GM12878 (cell line): ENCODE measurements around the gene TNFAIP2. TPM values are rescaled to one million over a fixed set of nuclear protein-coding genes. Genes with fewer than 3 reads are reported as not detected.
"Not testable (repeated sequence)": the region's sequence is repeated elsewhere in the genome, so short reads cannot be mapped to it uniquely, and the experiment has no call there.

Experiments used
- ATAC-seq: fragments of 200-7000 bp; cut with Tn5 transposase; 3 replicates; pipeline ENCODE4 v1.9.1; 2020; ENCODE audit warnings: mild to moderate bottlenecking, moderate library complexity
- BruUV-seq: library from RNA; stranded (reverse); fragments of 400-500 nt; replicated peaks from 2 replicates; lab custom pipeline; 2021; lab: Mats Ljungman, UMichigan
- CTCF ChIA-PET: fragments of 300-600 bp; sonication (Branson Sonifier 250); formaldehyde crosslinking; extraction: SDS; loops from one replicate; lab custom pipeline; 2021; ENCODE audit warnings: inconsistent platforms; lab: Yijun Ruan, JAX
- POLR2A ChIA-PET: fragments of 350-600 bp; formaldehyde crosslinking; extraction: SDS; loops from one replicate; lab custom pipeline; 2021; ENCODE audit warnings: inconsistent platforms; lab: Charles Lee
- RAD21 ChIA-PET: fragments of 300-600 bp; sonication (Branson Sonifier 250); formaldehyde crosslinking; loops from one replicate; lab custom pipeline; 2023; ENCODE audit warnings: antibody characterized with exemption; ENCODE audit not compliant: unreplicated experiment; lab: Charles Lee
- SMC1A ChIA-PET: fragments of 300-600 bp; sonication (Branson Sonifier 250); formaldehyde crosslinking; loops from one replicate; lab custom pipeline; 2023; ENCODE audit not compliant: unreplicated experiment, uncharacterized antibody; lab: Charles Lee
- DNase-seq: peaks from one replicate; pipeline ENCODE4 v3.0.0-alpha.2; 2011; ENCODE audit warnings: low read depth, low spot score
- FAIRE-seq: peaks from 3 replicates; lab custom pipeline; 2011; peaks lifted over from hg19 to GRCh38; lab: Jason Lieb, UNC
- H2AFZ ChIP-seq: 2 replicates; pipeline ENCODE4 v1.6.0; 2011; ENCODE audit warnings: low read depth, low read length, control low read depth; ENCODE audit not compliant: control insufficient read depth
- H3K27ac ChIP-seq: 2 replicates; pipeline ENCODE4 v1.5.1; 2011; ENCODE audit warnings: control low read depth; ENCODE audit not compliant: control insufficient read depth, insufficient read depth
- H3K27me3 ChIP-seq, 2 experiments: replicated peaks in 1 of 2; 2 replicates each; pipeline versions ENCODE4 v1.6.0 to v1.6.1; 2011; ENCODE audit warnings: low read length in 1 of 2; ENCODE audit not compliant: control insufficient read depth in 2 of 2, insufficient read depth in 2 of 2
- H3K36me3 ChIP-seq, 2 experiments: 2 replicates each; pipeline ENCODE4 v1.5.1; 2011; ENCODE audit warnings: low read length in 1 of 2; ENCODE audit not compliant: control insufficient read depth in 2 of 2, insufficient read depth in 2 of 2
- H3K4me1 ChIP-seq: 2 replicates; pipeline ENCODE4 v1.6.1; 2011; ENCODE audit warnings: mild to moderate bottlenecking, low read length, moderate library complexity, mixed read lengths; ENCODE audit not compliant: control insufficient read depth, insufficient read depth
- H3K4me2 ChIP-seq: 2 replicates; pipeline ENCODE4 v1.6.0; 2011; ENCODE audit warnings: control low read depth; ENCODE audit not compliant: control insufficient read depth, insufficient read depth
- H3K4me3 ChIP-seq: fragments of 200-600 bp; sonication (generic); 2 replicates; pipeline ENCODE4 v1.5.1; 2016
- H3K79me2 ChIP-seq: 2 replicates; pipeline ENCODE4 v1.6.0; 2011; ENCODE audit warnings: low read length; ENCODE audit not compliant: control insufficient read depth, insufficient read depth
- H3K9ac ChIP-seq: 2 replicates; pipeline ENCODE4 v1.8.0; 2011; ENCODE audit warnings: low read length, control low read depth, mixed read lengths; ENCODE audit not compliant: control insufficient read depth, insufficient read depth
- H3K9me3 ChIP-seq: replicated peaks from 3 replicates; pipeline ENCODE4 v1.5.1; 2011; ENCODE audit warnings: mild to moderate bottlenecking, low read length; ENCODE audit not compliant: control insufficient read depth, insufficient read depth
- H4K20me1 ChIP-seq: 2 replicates; pipeline ENCODE4 v1.6.0; 2011; ENCODE audit not compliant: control insufficient read depth, insufficient read depth
- EED ChIP-seq: sonication (generic); IDR thresholded peaks from 2 replicates; pipeline ENCODE4 v1.6.1; 2016; ENCODE audit warnings: antibody characterized with exemption, low read depth
- IKZF1 ChIP-seq: fragments of 450-650 bp; conservative IDR thresholded peaks from 2 replicates; pipeline ENCODE4 v1.6.1; 2017; ENCODE audit warnings: antibody characterized with exemption, mild to moderate bottlenecking
- IKZF2 ChIP-seq, 2 experiments: fragments of 450-650 bp; IDR thresholded peaks; 2 replicates each; pipeline ENCODE4 v1.6.1; 2017; ENCODE audit warnings: mild to moderate bottlenecking in 2 of 2, moderate library complexity in 2 of 2
- JUNB ChIP-seq: IDR thresholded peaks from 2 replicates; pipeline ENCODE4 v1.6.1; 2016; ENCODE audit warnings: antibody characterized with exemption, mild to moderate bottlenecking
- MTA2 ChIP-seq: fragments of 450-650 bp; IDR thresholded peaks from 2 replicates; pipeline ENCODE4 v1.6.1; 2016; ENCODE audit warnings: low read depth, mild to moderate bottlenecking, moderate library complexity
- NFYB ChIP-seq: IDR thresholded peaks from 2 replicates; pipeline ENCODE4 v1.6.1; 2011; ENCODE audit warnings: low read depth, mild to moderate bottlenecking, low read length, improper control_type of control experiment, moderate library complexity; ENCODE audit not compliant: insufficient read depth
- NR2F1 ChIP-seq: fragments of 450-650 bp; conservative IDR thresholded peaks from 2 replicates; pipeline ENCODE4 v1.6.1; 2017; ENCODE audit warnings: mild to moderate bottlenecking
- SMARCA5 ChIP-seq: fragments of 450-650 bp; IDR thresholded peaks from 2 replicates; pipeline ENCODE4 v1.6.1; 2017; ENCODE audit warnings: mild to moderate bottlenecking
- ZNF217 ChIP-seq: fragments of 450-650 bp; IDR thresholded peaks from 2 replicates; pipeline ENCODE4 v1.6.1; 2017; ENCODE audit warnings: antibody characterized with exemption, mild to moderate bottlenecking
- WGBS: methylation state at CpG from one replicate; pipeline ENCODE4 v1.1.6; 2016; ENCODE audit warnings: low lambda C conversion rate; ENCODE audit not compliant: insufficient replicate concordance, insufficient coverage; ENCODE audit errors: missing lambda C conversion rate; 5-methylcytosine and 5-hydroxymethylcytosine counted together
- in situ Hi-C: fragments of 300-500 bp; cut with MboI; formaldehyde crosslinking; loops from 9 replicates; pipeline ENCODE4 v1.14.3; 2018; ENCODE audit warnings: mixed read lengths
- intact Hi-C: fragments of 100-400 bp; cut with micrococcal nuclease; formaldehyde crosslinking; loops from one replicate; pipeline ENCODE4 v1.14.2; 2022; ENCODE audit not compliant: unreplicated experiment
- polyA plus RNA-seq, 11 experiments: library from polyadenylated mRNA; depleted of rRNA in 4 of 11; unstranded in 6 of 11; stranded (reverse) in 5 of 11; fragments of >200 nt; fragmentation: Nextera tagmentation in 4 of 11; fragmentation: Illumina TruSeq in 1 of 11; extraction: Ambion mirVana in 4 of 11; extraction: Trizol in 1 of 11; gene quantifications; 1 replicate in 1 of 11; 2 replicates in 10 of 11; pipeline versions ENCODE4 v1.2.1 to v1.2.3, GENCODE V29; 2011 to 2016; ENCODE audit warnings: inconsistent platforms in 2 of 11, missing spikeins in 2 of 11, low read depth in 1 of 11
- total RNA-seq, 4 experiments: library from RNA; depleted of rRNA in 3 of 4; stranded (reverse); fragments of >200 nt in 3 of 4; fragmentation: Illumina TruSeq in 1 of 4; extraction: Trizol in 1 of 4; gene quantifications; 2 replicates each; pipeline versions ENCODE4 v1.2.1 to v1.2.3, GENCODE V29; 2013 to 2021
- TF ChIP-seq, protein P1 (sequence below): fragments of 450-650 bp; IDR thresholded peaks from 2 replicates; pipeline ENCODE4 v1.6.1; 2017; ENCODE audit warnings: low read depth, mild to moderate bottlenecking, moderate library complexity

Gene TNFAIP2
- total and polyA plus RNA-seq, 10 of the 15 experiments (the other 5 are each of a cell fraction or from before 2014, with no cell fraction given), result 7.1 to 150 (median 74.5) TPM

DNA sequence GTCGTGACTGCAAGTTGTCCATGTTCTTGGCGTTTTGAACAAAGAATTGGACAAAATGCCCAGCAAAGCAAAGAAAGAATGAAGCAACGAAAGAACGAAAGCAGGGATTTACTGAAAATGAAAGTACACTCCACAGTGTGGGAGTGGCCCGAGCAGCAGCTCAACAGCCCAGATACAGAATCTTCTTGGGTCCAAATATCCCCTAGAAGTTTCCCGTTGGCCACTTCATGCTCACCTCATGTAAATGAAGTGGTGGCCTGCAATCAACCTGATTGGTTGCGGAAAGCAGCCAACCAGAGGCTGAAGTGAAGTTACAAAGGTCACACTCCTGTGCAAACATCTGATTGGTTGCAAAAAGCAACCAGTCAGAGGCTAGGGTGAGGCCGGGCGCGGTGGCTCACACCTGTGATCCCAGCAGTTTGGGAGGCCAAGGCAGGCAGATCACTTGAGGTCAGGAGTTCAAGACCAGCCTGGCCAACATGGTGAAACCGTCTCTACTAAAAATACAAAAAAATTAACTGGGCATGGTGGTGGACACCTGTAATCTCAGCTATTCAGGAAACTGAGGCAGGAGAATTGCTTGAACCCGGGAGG, 8.1 kb upstream of the TNFAIP2 start:
- H3K79me2 ChIP-seq, intact Hi-C loops, BruUV-seq, in situ Hi-C loops, H3K9me3 ChIP-seq, H3K36me3 ChIP-seq, H3K27me3 ChIP-seq, H4K20me1 ChIP-seq, DNase-seq, H3K4me3 ChIP-seq, FAIRE-seq: not testable (repeated sequence)
- CTCF ChIA-PET, result interaction anchor here (1.0 to 2.5 kb wide), 4 partner anchors 10 to 66 kb away, joined by 3 to 16 read pairs (median 12); no protein-coding TSS in a partner anchor
- TF ChIP-seq IKZF2 (IDR thresholded peaks at IDR 0.05), result peak; percentile 36 to 61; a peak in 2 of 4 replicates
- TF ChIP-seq NFYB, result peak; percentile 57; the same call in 1 of the 2 replicates
- TF ChIP-seq ZNF217, result peak; percentile 93
- peak; percentile 57 for TF ChIP-seq IKZF1
- TF ChIP-seq JUNB, result peak; percentile 36; the same call in 1 of the 2 replicates
- TF ChIP-seq SMARCA5, result peak; percentile 67
- TF ChIP-seq EED, result peak; percentile 55
- TF ChIP-seq MTA2, result 0 out of 2 replicates have a peak, but pooled peaks have one; percentile 27
- TF ChIP-seq, protein P1, sequence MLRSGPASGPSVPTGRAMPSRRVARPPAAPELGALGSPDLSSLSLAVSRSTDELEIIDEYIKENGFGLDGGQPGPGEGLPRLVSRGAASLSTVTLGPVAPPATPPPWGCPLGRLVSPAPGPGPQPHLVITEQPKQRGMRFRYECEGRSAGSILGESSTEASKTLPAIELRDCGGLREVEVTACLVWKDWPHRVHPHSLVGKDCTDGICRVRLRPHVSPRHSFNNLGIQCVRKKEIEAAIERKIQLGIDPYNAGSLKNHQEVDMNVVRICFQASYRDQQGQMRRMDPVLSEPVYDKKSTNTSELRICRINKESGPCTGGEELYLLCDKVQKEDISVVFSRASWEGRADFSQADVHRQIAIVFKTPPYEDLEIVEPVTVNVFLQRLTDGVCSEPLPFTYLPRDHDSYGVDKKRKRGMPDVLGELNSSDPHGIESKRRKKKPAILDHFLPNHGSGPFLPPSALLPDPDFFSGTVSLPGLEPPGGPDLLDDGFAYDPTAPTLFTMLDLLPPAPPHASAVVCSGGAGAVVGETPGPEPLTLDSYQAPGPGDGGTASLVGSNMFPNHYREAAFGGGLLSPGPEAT, result peak; percentile 32; the same call in 1 of the 2 replicates
- peak; percentile 68 for TF ChIP-seq NR2F1
- peak; percentile 32 for ATAC-seq
- Histone ChIP-seq H3K4me1 (peaks cover 58% of the 10 kb centered on the region), H3K27ac (peak overlapping the region; percentile 79), H3K9ac (peak overlapping the region; percentile 24; the same call in 1 of the 2 replicates), H2AFZ (peak overlapping the region; percentile 59), H3K4me2 (peak overlapping the region; percentile 85)
- POLR2A ChIA-PET, result interaction anchor here (1.2 kb wide), 1 partner anchor 9 kb away, joined by 3 read pairs; no protein-coding TSS in a partner anchor
- RAD21 ChIA-PET, result interaction anchor here (1.4 to 1.7 kb wide), 2 partner anchors 10 to 27 kb away, joined by 6 to 8 read pairs; no protein-coding TSS in a partner anchor
- SMC1A ChIA-PET, result interaction anchor here (1.3 to 2.5 kb wide), 2 partner anchors 10 to 26 kb away, joined by 4 to 11 read pairs; no protein-coding TSS in a partner anchor
- WGBS, result 38% methylated on average over 12 of the region's 12 CpGs
